Hematopoietic multipotent progenitor cell (in vitro differentiated cells): ENCODE data around the gene TGFBR2. TPM values are rescaled to one million over a fixed set of nuclear protein-coding genes. Genes with fewer than 3 reads are reported as not detected.
"Not testable (repeated sequence)": the region's sequence is repeated elsewhere in the genome, so short reads cannot be mapped to it uniquely, and the experiment has no call there.

Source experiments
- DNase-seq, 3 donors: peaks; one replicate each; pipeline ENCODE4 v3.0.0-alpha.2; 2011 to 2015; ENCODE audit warnings: low read depth in 2 of 3, low spot score in 2 of 3
- total RNA-seq: library from RNA; depleted of rRNA; stranded (reverse); fragments of >200 nt; gene quantifications from one replicate; pipeline ENCODE4 v1.2.3, GENCODE V29; 2012

Gene TGFBR2
- total RNA-seq, 1 donor, result 37.2 TPM

DNA sequence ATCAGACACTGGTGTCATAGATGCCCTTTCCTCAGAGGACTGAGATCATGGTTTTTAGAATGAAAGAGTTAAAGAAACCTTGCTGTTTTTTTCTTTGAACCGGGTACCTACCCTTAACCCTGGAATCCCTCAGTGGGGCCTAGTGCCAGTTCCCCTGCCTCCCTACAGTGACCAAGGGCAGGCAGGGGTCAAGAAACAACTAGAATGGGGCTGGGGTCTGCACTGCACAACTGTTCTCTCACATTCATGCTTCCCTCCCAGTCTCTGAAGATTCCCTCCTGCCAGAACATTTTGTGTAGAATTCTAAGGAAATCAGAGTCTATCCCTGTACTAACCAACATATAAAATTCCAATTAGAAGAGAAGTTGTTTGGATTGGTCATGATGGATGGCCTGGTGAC lies 47.9 kb downstream of the TGFBR2 start:
- no peak for DNase-seq

DNA sequence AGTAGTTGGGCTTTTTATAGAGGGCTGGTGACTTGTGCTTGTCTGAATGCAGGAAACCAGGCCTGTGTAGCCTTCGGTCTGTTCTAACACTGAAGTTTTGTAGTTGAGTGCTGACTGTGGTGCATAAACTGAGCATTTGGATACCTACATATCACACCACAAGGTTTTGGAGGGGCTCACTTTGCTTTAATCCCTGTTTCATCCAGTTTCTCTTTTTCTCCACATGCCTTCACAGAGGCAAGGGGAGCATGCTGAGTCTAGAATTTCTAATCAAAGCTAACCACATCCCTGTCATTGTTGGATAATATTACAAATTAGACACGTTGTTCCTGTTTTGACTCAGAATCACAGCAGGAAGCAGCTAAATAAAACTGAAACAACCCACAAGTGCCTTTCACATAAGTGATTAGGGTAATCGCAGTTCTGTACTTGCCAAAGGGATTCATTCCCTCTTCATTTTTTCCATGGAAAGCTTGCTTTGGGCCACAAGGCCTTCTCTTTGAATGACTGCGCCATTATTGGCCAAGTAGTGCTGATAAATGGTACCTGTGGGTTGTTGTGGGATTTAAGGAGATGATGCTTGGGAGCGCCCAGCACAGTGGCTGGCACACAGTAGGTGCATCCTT lies 48.9 kb downstream of the TGFBR2 start:
- peak in 1 of 3 donors; percentile 73 for DNase-seq

DNA sequence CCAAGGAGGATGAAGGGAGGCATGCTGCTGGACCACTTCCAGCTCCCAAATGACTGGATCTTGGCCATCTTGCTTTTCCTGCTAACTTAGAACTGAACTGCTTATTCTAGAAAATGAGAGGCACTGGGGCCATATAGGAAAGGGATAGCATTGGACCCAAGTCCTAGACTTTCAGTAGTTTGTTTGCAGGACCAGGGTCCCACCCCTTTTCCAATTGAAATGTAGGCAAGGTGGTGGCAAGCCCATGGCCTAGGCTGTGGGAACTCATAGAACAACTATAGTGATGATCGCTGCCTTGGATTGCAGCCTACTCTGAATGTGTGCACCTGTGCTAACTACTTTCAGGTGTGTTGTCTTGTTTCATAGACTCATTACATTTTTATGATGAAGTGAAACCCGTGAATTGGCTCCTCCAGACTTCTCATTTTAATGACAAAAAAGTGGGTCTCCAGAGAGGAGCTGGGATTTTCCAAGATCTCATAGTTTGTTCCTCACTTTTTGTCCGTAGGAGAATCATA lies 50.3 kb downstream of the TGFBR2 start:
- DNase-seq, result no peak

DNA sequence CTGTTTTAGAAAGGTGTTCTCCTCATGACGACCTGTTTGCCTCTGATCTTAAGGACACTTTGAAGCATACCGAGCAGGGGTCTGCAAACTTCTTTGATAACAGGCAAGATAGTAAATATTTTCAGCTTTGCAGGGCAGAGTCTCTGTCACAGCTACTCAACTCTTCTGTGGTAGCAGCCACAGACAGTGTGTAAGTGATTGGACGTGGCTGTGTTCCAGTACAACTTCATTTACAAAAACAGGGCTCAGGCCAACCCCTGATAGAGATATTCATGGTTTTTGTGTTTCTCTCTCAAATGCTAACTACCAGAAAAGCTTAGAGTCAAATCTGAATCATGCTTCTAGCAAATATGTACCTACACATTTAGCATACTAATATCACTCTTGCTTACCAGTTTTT lies 51.5 kb downstream of the TGFBR2 start:
- DNase-seq, result no peak

DNA sequence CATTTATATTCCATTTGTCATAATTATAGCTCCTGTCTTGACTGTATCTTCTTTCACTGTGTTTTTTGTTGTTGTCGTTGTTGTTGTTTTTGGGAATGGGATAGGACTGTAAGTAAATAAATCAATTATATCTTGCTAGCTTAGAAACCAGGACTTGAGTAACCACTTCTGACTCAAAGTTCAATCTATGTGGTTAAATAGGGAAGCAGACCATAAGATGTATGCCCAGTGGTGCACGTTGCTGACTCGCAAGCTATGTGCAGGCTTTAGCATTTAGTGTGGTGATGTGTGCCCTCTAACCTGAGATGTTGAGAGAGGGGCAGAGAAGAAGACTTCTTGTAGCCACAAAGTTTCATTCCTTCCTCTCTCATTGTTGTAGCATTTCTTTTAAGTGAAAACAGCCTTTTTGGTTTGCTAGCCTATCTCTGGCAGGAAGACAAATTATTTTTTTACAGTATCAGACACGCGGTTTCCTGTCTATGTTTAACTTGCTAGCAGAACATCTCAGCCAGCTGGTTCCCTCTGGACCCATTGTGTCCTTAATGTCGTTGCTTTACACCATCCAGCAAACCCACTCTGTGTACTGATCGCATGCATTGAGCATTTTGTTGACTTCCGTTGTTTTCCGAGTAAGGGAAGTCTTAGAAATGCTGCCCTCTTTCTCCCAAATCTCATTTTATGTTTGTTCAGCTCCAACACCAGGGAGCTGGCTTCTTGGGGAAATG lies 52.1 kb downstream of the TGFBR2 start:
- peak in 2 of 3 donors; percentile 50 to 55 for DNase-seq

DNA sequence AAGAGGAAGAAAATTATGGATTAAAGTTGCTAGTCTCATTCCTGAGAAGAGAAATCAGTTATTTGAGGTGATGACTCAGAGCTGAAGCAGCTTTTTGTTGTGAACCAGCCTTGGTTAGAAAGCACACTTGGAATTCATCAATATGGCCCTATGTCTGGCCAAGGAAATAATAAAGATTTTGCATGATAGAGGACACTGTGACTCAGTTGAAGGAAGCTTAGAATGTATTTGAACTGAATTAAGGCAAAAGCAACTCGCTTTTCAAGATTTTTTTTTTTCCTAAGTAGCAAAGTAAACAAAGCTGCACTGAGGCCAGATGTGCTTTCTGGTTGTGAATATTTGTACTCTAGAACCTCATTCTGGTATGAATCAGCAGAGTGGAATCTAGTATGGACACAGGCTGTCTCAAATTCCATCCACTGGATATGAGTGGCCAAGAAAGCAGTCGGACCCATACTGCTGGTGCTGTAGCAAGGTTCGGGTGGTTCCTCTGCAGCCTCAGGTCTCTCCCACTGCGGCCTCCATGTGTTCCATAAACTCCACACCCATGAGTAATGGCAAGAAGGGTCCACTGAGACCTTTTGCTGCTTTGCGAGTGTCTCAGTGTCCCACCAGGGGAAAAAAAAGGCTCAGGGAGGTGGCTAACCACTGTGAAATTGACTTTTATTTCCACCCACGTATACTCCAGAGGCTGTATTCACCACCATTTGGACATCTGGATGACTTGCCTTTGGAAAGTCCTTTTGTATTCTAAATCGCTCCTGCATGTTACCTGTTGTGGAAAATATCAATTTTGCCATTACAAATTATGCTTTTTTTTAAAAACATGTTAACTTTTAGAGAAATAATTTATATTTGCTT lies 53.1 kb downstream of the TGFBR2 start:
- no peak for DNase-seq

DNA sequence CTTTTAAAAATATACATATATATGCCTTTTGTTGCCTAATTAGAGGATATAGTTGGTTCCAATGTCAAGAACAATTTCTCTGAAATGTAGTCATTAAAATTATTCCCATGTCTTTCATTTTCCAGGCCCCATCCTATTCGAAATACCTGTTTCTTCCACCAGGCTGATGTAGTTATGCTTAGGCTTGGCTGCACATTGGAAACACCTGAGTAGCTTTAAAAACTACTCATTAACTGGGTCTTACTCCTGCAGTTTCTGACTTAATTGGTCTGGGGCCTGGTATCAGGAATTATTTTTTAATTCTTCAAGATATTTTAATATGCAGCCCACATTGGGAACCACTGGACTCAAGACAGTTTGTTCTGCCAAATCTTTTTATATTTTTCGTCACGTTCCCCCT lies 53.7 kb downstream of the TGFBR2 start:
- DNase-seq, result no peak

DNA sequence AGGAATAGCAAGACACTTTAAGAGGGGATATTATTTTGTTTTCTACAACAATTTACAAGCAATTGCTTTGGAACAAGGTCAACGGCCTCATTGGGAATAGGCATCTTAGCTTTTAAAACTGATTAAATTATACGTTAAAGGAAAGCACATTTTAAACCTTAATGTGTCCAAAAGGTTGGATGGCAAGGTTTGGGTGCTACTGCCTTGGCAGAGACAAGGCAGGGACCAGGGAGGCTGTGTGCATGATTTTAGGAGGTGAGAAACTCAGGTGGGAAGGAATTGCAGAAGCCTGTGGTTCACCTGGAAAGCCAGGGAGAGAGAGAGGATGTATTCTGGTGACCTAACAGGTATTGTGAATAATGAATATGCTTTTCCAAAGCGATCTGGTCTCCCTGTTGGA lies 54.3 kb downstream of the TGFBR2 start:
- no peak for DNase-seq

DNA sequence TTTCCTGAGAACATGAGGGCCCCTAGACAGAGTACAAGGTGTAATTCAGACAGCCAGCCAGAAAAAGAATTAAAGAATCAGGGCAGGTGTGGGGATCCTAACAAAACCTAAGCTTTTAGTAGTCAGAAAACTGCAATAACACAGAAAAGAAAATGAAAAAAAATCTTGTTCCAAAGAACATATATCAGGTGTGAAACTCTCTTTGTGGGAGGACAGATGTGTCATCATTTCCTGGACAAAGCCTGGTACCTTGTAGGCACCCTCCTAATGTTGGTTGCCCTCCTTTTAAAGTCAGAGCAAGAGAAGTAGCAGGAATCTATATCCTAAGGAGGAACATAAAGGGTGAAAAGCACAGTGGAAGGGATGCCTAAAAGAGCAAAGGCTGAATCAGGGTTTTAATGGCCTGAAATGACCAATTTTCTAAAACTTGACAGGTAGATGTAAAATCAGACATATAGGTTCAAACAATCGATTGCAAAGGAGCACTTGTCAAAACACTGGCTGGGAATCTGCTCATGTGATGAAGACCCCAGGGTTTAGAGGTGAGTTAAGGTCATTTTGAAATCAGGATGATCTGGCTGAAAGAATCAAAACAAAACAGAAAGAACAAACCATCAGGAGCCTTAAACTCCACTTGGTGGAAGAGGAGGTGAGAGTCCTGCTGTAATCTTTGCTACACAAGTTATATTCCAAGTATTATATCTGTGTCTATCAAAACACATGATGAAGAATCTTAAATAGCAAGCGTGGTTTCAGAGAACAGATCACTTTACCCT lies 54.9 kb downstream of the TGFBR2 start:
- no peak for DNase-seq

DNA sequence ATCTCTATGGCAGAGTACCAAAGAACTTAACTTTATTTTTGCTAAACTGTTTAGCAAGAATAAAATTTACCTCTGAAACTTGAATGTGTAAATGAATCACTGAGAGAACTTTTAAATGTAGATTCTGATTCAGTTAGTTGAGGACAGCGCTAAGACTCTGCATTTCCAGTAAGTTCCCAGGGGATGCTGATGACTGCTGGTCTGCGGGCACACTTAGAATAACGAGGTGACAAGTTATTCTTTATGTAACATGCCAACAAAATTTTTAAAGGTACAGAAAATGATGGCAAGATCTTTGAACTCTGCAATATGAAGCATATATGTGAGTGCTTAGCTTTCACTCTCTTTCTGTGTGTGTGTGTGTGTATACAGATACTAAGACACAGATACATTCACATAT lies 56.4 kb downstream of the TGFBR2 start:
- no peak for DNase-seq

DNA sequence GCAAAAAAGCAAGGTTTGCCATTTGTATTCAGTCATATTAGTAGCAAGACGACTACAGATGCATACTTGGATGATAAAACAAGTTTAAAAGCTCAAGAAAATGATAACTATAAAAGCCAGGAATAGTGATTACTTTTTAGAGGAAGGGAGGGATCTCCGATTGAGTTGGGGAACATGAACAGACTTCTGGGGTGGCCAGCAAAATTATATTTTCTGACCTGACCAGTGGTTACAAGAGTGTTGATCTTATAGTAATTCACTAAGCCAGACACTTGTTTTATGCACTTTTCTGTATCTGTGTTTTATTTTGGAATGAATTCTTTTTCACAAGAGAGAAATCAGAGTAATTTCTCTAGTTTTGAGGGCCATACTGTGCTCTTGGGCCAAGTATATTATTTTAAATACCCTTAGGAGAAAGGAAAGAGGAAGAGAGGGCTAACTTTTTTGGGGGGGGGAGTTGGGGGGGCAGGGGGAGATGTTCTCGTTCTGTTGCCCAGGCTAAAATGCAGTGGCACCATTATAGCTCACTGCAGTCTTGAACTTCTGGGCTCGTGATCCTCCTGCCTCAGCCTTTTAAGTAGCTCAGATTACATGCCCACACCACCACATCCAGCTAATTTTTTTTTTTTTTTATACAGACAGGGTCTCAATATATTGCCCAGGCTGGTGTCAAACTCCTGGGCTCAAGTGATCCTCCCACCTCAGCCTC lies 57.3 kb downstream of the TGFBR2 start:
- no peak for DNase-seq

DNA sequence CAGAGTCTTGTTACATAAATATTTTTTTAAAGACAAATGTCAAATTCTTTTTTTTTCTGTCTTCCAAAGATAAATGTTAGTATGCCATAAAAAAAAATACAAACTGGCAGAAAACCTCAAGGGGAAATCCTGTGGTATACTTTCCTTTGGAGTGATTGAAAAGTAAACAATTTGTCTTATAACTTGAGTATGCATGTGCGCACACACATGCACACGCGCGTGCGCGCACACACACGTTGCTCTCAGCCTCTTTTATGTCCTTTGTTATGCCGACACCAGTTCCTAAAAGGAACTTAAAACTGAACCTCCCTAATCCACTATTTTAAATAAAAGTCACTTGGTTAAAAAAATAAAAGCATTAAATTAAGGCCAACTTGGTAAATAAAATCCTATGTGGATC lies 58.1 kb downstream of the TGFBR2 start:
- DNase-seq, result peak in 1 of 3 donors; percentile 33

DNA sequence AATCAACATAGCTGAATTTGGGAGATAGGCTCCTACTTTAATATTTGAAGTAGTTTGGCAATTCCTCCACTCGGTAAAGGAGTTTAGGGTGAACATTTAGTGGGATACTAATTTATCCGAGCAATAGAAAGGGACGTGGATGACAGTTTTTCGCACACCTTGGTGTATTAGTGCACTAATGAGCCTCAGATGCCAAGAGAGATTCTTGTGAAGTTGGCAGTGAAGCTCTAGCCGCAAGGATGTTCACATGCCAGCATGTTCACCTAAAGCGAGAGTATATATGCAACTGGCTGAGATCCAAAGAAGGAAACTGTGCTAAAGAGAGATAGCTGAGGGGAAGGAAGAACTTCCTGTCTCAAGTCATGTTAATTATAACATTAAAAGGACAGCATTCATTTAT lies 58.5 kb downstream of the TGFBR2 start:
- DNase-seq, result peak in 2 of 3 donors; percentile 72 to 85

DNA sequence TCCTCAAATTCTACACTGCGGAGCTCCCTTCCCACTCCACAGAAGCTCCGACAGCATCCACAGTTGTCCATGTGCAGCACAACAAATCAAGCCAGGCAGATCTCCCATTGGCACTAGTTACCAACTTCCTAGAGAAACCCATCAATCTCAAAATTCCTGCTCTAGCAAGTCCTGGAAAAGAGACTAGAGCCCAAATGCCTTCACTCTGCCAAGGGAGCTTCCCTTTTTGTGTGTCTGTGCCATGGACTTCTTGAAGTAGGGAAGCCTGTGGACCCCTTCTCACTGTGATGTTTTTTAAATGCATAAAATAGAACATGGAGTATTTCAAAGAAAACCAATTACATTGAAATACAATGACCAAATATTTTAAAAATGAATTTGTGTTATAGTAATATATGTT lies 59.1 kb downstream of the TGFBR2 start:
- no peak for DNase-seq

DNA sequence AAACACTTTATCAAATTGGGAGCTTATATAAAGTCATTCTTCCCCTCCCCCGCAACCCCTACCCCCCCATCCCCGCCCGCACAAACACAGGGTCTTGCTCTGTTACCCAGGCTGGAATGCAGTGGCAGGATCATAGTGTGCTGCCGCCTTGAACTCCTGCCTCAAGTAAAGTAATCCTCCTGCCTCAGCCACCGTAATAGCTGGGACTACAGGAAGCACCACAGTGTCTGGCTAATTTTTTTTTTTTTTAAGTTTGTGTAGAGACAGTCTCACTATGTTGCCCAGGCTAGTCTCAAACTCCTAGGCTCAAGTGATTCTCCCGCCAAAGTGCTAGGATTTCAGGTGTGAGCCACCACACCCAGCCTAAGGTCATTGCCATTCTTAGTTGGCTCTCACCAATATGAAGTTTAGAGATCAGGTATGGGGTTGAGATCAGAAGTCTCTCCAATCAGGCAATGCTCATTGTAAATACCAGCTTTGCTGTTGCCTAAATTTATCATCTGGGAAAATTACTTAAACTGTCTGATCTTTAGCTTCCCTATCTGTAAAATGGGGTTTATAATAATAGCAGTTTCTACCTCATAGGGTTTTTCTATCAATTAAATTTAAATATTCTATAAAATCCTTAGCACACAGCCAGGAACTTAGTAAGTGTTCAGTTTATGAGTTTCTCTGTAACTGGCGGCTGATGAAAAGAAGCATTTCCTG lies 60.3 kb downstream of the TGFBR2 start:
- DNase-seq, result no peak

DNA sequence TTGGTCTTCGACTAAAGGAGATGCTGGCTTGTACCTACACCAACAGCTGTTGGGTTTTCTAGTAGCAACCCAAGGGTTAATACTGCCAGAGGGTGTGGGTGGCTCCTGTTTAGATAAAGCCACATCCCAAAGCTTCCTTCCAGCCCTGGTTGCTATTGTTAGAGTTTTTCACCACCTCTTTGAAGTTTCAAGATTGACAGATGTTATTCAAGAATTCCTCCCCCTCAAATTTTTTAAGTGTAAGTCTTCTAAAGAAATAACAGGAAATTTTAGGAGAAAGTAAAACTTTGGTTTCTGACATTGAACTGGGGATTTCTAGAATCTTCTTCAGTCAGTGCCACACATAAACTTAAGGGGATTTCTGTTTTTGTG lies 60.9 kb downstream of the TGFBR2 start:
- no peak for DNase-seq

DNA sequence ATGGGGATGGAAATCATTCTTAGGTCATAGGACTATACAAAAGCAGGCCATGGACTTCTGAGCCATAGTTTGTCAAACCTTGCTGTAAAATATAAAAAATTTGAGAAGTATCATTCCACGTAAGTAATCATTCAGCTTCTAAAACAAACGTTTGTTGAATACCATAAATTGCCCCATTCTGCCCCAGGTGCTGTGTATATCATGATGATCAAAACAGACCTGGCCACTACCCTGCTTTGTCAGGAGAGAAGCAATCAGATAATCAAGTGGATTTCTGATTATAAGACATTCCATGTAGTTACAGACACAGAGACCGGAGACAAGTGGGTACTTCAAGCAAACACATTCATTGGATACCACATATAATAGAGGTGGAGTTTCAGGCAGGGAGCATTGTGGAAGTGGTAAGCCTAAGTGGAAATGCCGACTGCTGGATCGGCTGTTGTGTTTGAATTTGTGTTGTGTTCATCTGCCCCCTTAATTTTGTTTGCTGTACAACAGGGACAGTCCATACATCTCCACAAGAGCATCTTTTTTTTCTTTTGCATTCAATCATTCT lies 61.7 kb downstream of the TGFBR2 start:
- DNase-seq, result no peak

DNA sequence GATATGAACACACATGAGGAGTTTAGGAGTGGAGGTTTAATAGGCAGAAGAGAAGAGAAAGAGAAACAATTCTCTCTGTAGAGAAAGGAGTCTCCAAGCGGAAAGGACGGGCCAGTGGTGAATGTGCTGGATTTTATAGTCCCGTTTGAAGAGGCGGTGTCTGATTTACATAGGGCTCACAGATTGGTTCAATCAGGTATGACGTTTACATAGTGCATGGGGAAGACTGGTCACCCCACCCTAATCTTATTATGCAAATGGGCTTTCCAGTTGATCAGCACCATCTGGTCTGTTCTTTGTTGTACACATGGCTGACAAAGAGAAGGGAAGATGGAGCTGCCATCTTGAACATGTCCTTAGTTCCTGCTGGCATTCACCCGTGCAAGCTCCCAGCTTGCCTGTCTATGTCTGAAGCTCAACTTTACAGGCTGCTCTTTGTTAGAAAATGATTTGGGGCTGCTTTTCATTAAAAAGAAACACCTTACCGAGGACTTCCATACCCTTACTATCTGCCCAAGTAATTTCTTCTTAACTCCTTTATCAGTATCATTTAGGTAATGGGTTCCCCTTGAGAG lies 63.0 kb downstream of the TGFBR2 start:
- not testable (repeated sequence) for DNase-seq

DNA sequence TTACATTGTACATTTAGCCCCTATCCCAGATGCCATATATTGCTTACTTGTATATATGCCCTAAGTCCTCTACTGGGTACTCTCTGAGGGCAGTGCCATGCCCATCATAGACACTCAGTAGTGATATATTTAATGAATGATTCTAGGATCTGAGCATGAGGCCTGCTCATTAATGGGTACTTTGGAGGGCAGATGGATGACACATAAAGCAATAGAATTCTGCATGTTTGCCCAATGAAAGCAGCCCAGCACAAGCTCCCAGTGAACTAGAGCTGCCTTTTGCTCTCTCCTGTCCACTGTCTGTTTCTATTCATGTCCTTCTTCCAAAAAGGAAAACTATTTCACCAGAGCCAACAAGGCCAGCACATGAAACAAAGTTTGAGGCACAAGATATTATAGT lies 63.9 kb downstream of the TGFBR2 start:
- DNase-seq, result no peak
